Measurements from ENCODE around the gene PCLO. TPM values are rescaled to one million over a fixed set of nuclear protein-coding genes. Genes with fewer than 3 reads are reported as not detected.

The PCLO gene
- polyA plus RNA-seq, 2 of the 4 experiments (the other 2 are of a cell fraction) = 0.41 to 1.1 TPM

GRCh38 chr7:83105948-83106347 is 56.7 kb downstream of the PCLO start:
- Histone ChIP-seq H3K9me3 (no peaks in the 10 kb centered on the region), H3K4me2 (no peak overlapping the region), H3K4me3 (no peak overlapping the region), H3K4me1 (no peaks in the 10 kb centered on the region), H3K27ac (no peak overlapping the region)
- ATAC-seq (no peak), FAIRE-seq (no peak), DNase-seq (ENCODE audit: low read depth in 1 of 2, low spot score in 1 of 2) (no peak)
- WGBS (ENCODE audit: missing lambda C conversion rate) = 35% methylated on average over 2 of the region's 2 CpGs
- ChIA-PET POLR2A (no interaction called here), CTCF (no interaction called here)
- TF ChIP-seq CEBPB (IDR thresholded peaks at IDR 0.05) = no peak
- TF ChIP-seq REST (IDR thresholded peaks at IDR 0.05) = no peak
- TF ChIP-seq, protein P1, sequence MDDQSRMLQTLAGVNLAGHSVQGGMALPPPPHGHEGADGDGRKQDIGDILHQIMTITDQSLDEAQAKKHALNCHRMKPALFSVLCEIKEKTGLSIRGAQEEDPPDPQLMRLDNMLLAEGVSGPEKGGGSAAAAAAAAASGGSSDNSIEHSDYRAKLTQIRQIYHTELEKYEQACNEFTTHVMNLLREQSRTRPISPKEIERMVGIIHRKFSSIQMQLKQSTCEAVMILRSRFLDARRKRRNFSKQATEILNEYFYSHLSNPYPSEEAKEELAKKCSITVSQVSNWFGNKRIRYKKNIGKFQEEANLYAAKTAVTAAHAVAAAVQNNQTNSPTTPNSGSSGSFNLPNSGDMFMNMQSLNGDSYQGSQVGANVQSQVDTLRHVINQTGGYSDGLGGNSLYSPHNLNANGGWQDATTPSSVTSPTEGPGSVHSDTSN (IDR thresholded peaks at IDR 0.05) = no peak
- no peak for TF ChIP-seq POLR2AphosphoS2 (conservative IDR thresholded peaks at IDR 0.05; ENCODE audit: low read length)
- TF ChIP-seq ESRRA (IDR thresholded peaks at IDR 0.05; ENCODE audit: borderline replicate concordance, low read length) = no peak
- TF ChIP-seq GATA3 (IDR thresholded peaks at IDR 0.05; ENCODE audit: borderline replicate concordance) = no peak
- TF ChIP-seq ZFP36 (IDR thresholded peaks at IDR 0.05; ENCODE audit: borderline replicate concordance, partially characterized antibody) = no peak
- TF ChIP-seq ELK1 (IDR thresholded peaks at IDR 0.05; ENCODE audit: low read depth, low read length) = no peak
- no peak for TF ChIP-seq KDM5A (IDR thresholded peaks at IDR 0.05)

GRCh38 chr7:83105063-83105462 is 57.6 kb downstream of the PCLO start:
- no peak for TF ChIP-seq BHLHE40 (IDR thresholded peaks at IDR 0.05; ENCODE audit: low read depth, low read length)
- no peak for TF ChIP-seq RAD21 (conservative IDR thresholded peaks at IDR 0.05 in 1 of 2, IDR thresholded peaks at IDR 0.05 in 1 of 2)
- no peak for TF ChIP-seq HDAC2 (IDR thresholded peaks at IDR 0.05)
- TF ChIP-seq HES2 (IDR thresholded peaks at IDR 0.05) = no peak
- no peak for TF ChIP-seq ZNF302 (CRISPR knock-in tag; IDR thresholded peaks at IDR 0.05)
- no peak for TF ChIP-seq SREBF2 (IDR thresholded peaks at IDR 0.05)
- TF ChIP-seq ESRRA (IDR thresholded peaks at IDR 0.05; ENCODE audit: borderline replicate concordance, low read length) = no peak
- no peak overlapping the region for H3K4me3 ChIP-seq
- no peak overlapping the region for H3K4me2 ChIP-seq
- 52% methylated on average over 1 of the region's 1 CpG for WGBS (ENCODE audit: missing lambda C conversion rate)
- no peaks in the 10 kb centered on the region for H3K9me3 ChIP-seq
- ChIA-PET POLR2A (no interaction called here), CTCF (no interaction called here)
- ATAC-seq (no peak), FAIRE-seq (no peak), DNase-seq (ENCODE audit: low read depth in 1 of 2, low spot score in 1 of 2) (no peak)
- H3K4me1 ChIP-seq = no peaks in the 10 kb centered on the region
- H3K27ac ChIP-seq = no peak overlapping the region

DNA sequence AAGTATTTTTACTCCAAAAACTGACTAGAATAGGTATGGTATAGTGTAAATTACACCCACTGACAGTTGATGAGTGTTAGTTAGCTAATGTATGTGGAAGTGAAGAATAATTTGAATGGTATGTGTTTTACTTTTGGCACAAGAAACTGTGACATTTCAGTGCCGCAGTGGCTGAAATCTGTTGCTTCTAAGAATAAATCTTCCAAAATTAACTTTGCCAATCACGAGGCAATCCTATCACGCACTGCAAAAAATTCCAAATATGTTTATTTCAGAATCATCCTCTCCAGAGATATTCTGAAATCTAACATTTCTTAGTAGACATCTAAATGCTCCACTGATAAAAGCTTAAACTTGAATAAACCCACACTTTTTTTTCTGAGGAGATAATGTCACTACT is 61.2 kb downstream of the PCLO start:
- DNase-seq (ENCODE audit: low read depth in 1 of 2, low spot score in 1 of 2) (no peak), ATAC-seq (no peak), FAIRE-seq (no peak)
- H3K4me1 ChIP-seq = no peaks in the 10 kb centered on the region
- H3K4me3 ChIP-seq = no peak overlapping the region
- WGBS (ENCODE audit: missing lambda C conversion rate) = 73% methylated on average over 3 of the region's 3 CpGs
- no peak for TF ChIP-seq RFX5 (IDR thresholded peaks at IDR 0.05)
- TF ChIP-seq SREBF2 (IDR thresholded peaks at IDR 0.05) = no peak
- TF ChIP-seq PHF8 (IDR thresholded peaks at IDR 0.05; ENCODE audit: borderline replicate concordance, low read depth) = no peak
- TF ChIP-seq ELK1 (IDR thresholded peaks at IDR 0.05; ENCODE audit: low read depth, low read length) = no peak
- TF ChIP-seq POLR2AphosphoS2 (conservative IDR thresholded peaks at IDR 0.05; ENCODE audit: low read length) = no peak
- TF ChIP-seq KDM5A (IDR thresholded peaks at IDR 0.05) = no peak
- TF ChIP-seq, protein P2, sequence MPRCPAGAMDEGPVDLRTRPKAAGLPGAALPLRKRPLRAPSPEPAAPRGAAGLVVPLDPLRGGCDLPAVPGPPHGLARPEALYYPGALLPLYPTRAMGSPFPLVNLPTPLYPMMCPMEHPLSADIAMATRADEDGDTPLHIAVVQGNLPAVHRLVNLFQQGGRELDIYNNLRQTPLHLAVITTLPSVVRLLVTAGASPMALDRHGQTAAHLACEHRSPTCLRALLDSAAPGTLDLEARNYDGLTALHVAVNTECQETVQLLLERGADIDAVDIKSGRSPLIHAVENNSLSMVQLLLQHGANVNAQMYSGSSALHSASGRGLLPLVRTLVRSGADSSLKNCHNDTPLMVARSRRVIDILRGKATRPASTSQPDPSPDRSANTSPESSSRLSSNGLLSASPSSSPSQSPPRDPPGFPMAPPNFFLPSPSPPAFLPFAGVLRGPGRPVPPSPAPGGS (IDR thresholded peaks at IDR 0.05) = no peak
- no peak for TF ChIP-seq HMGXB4 (CRISPR knock-in tag; IDR thresholded peaks at IDR 0.05; ENCODE audit: borderline replicate concordance)
- no peak for TF ChIP-seq CBX8 (IDR thresholded peaks at IDR 0.05)
- no peak for TF ChIP-seq MAFK (IDR thresholded peaks at IDR 0.05; ENCODE audit: partially characterized antibody)
- no peak for TF ChIP-seq ZSCAN20 (CRISPR knock-in tag; IDR thresholded peaks at IDR 0.05)
- TF ChIP-seq FOSB (CRISPR knock-in tag; IDR thresholded peaks at IDR 0.05) = no peak
- ChIA-PET POLR2A (no interaction called here), CTCF (no interaction called here)
- H3K4me2 ChIP-seq = no peak overlapping the region
- no peak overlapping the region for H3K27ac ChIP-seq
- H3K9me3 ChIP-seq = no peaks in the 10 kb centered on the region

All from A549 (cell line).